GM19193 (cell line): ENCODE measurements around the gene SORCS3.

Experiments used
- POLR2A ChIP-seq: IDR thresholded peaks from 4 replicates; pipeline ENCODE4 v1.6.1; 2011; ENCODE audit not compliant: insufficient read depth, insufficient read length; ENCODE audit errors: extremely low read depth

The SORCS3 gene

DNA sequence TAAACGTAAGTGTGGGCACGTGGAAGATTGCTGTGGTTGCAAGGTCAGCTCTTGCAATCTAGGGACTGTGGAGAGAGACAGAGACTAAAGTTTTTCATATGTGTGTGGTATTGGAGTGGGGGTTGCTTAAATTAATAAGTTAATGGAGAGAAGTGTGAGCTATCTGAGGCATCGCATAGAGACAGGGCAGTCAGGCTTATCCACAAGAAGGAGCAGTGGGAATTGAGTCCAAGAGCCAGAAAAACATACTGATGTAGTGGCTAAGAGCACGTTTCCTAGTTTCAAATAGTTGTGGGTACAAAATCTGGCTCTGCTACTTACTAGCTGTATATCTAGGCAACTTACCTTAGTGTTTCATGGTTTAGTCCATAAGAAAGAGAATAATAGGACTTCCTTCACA is 65.8 kb downstream of the SORCS3 start:
- no peak for TF ChIP-seq POLR2A

DNA sequence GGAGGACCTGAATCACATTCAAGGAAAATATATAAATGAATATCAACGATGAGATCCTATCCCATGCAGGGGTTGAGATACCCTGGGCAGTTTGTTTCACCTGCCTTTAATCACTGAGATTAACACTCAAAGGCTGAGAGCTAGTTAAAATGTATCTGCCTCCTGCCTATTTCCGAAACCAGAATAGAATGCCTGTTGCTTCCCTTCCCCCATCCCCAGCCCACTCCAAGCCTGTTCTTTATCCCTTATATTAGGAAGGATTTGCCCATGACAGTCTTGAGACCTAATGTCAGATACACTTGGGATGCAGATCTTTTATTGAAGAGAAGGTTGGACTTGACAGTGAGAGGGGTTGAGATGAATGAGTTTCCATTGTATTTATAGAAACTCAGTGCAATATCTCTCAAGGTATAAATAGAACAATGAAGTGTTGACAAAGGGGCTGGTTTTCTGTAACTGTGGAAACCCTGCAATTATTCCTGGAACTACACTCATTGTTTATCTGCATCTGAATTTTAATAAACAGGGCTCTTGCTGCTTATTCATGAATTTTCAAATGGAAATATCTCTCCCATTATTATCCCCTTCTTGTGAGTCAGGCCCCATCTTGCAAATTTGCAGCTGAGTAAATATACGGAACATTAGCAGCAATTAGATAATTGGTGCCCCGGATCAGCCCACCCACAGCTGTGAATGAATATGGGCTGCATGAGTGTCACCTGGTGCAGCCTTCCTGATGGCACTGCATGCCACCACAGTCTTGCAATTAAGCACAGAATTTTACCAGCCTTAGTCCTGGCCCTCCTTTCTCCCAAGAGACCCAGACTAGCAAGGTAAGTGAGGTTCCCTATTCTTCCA is 66.7 kb downstream of the SORCS3 start:
- no peak for TF ChIP-seq POLR2A

DNA sequence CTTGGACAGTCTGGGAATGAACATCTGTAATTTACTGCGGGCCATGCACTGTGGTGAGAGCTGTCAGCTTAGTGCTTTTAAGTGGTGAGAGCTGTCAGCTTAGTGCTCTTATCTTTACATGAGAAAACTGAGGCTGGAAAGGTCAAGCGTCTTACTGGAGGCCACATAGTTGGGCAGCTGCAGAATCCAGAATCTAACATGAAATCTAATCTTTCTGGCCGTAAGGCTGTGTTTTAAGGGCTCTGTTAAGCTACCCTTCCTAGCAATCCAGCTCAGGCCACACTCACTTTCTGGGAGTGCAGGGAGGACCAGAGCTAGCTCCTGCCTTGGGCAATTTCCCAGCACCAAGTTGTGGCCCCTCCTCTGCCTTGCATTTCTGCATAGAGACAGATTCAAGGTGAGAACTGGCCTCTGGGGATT is 70.2 kb downstream of the SORCS3 start:
- TF ChIP-seq POLR2A: no peak

DNA sequence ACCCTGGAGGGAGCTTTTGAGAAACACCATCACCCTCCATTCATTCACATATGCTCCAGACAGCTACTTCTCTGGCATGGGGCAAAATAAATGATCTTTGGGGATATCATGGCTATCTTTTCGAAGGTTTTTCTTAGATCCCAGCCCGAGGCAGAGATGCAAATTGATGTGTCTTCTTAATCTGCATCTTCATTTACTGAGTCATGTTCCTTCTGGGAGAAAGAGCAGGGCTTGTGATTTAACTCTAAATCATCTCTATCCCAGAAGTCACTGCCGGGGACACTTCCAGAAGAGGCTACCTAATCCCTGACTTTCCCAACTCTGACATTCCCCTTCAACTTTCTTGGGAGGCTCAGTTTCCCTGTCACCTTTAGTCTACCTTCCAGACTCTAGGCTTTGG is 90.1 kb downstream of the SORCS3 start:
- TF ChIP-seq POLR2A: no peak

DNA sequence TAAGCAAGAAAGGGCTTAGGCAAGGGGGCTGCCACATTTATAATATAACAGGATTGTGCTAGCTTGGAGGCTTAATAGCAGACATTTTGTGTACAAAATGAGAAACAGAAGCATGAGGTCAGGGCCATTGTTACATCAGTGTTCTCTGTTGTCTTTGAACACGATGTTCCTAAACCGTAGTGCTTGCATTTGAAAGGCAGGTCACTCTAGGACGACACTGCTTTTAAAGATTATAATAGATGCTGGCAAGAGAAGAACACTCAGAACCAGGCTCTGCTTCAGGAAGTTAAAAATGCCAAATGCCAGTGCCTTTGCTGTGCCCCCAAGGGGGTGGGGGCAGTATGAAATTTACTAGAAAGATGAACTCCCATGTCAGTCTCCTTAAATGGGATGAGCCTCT is 91.1 kb downstream of the SORCS3 start:
- TF ChIP-seq POLR2A: no peak

DNA sequence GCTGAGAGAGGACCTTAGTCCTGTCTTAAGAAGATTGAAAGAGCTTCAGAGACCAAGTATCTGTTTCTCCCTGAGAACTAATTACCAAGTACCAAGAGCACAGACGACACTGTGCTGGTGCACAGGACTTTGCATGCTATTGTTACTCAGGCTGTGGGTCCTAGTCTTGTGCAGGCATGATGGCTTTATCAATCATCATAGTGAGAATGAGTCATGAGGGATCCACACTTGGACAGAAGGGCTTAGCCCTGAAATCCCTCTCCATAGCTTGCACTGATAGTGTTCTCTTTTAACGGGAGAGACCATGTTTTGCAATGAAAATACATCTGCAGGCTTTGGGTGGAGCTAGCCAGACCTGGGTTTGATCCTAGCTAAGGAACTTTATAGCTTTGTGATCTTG is 93.3 kb downstream of the SORCS3 start:
- no peak for TF ChIP-seq POLR2A

DNA sequence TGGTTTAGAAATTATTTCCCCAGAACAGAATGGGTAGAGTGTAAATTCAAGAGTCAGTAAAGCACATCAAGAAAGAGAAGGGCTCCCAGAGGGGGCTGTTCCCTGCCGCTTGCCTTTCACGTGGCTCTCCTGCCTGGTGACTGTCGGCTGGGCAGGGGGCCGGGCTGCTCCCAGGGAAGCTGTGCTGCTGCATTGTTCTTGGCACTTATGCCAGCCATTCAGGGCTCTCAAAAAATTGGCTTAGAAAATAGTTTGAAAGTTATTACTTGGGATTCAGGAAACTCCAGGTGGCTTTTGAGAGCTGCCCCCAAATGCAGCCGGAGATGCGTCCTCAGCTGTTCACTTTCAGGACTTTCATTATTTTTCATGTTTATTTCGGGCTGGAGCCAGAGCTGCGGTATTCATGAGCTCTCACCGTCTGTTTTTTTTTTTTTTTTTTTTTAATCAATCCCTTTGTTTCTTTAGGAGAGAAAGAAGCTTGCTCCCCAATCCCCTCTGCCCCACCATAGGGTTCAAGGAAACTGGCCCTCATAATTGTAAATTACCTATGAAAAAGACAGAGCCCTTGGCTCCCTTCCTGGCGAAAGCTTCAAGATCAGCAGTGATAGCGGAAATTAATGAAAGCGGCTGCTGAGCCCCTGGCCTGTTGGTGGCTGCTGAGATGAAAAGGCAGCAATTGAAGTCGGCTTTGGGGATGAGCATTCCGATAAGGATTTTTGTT is 94.1 kb downstream of the SORCS3 start:
- TF ChIP-seq POLR2A: no peak

DNA sequence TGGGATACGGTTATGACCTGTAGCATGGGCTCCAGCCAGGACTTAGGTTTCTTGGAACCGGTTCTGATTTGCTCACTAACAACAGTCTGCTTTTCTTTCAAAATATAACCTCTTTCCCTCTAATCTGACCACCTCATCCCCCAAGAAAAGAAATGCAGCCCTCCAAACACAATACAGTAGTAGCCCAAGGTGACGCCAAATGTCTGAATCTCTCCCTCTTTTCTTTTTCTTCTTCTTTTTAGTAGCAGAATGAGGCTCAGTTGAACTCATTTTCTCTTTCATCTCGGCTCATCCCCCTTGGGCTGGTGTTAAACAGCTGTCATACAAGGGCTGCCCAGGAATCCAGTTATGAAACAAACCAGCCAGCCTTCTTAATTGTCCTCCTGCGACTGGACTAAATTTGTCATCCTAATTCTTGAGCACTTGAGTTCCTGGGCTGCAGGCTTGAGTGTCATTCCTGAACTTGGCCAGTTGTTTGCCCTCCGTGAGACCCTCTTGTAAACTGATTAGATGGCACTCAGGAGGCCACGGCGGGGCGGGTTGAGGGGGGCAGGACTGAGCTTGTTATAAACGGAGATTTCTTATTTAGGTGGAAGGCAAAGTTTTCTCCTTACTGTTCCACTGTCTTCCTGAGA is 94.8 kb downstream of the SORCS3 start:
- TF ChIP-seq POLR2A: no peak

DNA sequence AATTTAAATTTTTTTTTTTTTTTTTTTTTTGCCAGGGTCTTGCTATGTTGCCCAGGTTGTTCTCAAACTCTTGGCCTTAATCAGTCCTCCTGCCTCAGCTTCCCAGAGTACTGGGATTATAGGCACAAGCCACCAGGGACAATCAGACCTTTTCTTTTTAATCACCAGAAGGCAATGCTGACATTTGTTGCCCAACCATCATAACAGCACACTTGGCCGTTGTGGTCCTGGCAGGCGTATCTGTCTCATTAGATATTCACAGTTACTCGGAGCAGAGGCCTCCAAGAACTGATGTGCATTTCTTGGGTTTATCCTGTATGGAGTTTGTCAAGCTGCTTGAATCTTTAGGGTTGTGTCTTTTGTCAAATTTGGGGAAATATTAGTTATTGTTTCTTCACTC is 100.0 kb downstream of the SORCS3 start:
- no peak for TF ChIP-seq POLR2A

DNA sequence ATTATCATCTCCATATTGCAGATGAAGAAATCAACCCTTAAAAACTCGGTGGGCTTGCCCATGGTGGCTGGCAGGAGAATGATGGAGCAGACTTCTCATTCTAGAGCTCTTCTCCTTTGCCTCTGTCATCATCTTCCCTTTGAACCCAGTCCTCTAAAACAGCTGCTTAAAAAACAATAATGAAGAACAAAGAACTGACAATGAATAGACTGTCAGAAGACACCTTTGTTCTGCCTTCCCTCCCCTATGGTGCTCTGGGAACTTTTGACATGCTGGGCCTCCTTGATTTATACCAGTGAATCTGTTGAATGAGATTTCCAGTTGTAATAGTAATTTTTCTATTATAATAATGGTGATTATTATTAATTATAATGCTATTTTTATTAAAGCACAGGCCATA is 103.0 kb downstream of the SORCS3 start:
- TF ChIP-seq POLR2A: no peak

DNA sequence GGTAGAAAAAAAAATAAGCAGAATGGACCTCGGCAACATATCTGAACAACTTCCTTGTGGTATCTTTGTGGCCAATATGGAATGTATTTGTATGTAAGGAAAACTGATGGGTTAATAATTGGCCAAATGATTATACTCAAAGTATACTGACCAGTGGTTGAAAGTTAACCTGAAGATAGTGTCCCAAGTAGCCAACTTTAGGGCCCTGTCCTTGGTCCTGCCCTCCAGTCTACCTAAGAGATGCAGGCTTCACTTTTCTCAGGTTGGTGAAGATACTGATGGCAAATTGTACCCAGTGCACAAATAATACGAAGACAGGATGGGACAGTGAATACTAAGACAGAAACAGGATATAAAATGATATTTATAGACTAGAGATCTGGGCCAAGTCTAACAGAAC is 109.2 kb downstream of the SORCS3 start:
- TF ChIP-seq POLR2A: no peak

DNA sequence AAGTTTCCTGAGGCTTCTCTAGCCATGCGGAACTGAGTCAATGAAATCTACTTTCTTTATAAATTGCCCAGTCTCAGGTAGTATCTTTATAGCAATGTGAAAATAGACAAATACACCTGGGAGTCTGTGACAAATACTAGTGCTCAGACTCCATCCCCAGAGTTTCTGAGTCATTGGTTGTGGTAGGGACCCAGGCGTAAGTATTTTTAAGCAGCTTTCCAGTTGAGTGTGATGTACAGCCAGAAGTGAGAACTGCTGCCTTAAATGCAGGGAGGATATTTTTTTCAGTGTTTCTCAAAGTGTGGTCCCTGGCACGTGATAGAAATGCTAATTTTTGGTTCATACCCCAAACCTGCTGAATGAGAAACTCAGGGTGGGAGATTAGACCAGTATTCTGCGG is 121.7 kb downstream of the SORCS3 start:
- TF ChIP-seq POLR2A: no peak

DNA sequence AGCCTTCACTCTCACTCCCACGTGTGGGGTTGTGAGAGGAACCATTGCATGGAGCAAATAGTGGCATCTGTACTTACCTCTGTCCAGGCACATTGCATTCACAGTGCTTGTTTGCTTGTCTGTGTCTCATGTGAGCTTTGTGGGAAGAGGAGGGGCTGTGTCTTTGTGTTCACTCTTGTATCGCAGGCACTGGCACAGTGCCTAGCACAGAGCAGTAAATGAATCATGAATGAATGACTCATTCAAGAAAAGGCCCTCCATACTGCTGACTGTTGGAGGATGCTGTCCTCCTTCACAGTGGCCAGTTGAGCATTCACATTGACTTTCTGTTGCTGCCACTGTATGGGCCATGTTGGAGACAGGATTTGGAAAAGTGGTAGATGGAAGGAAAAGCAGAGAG is 125.3 kb downstream of the SORCS3 start:
- TF ChIP-seq POLR2A: no peak

DNA sequence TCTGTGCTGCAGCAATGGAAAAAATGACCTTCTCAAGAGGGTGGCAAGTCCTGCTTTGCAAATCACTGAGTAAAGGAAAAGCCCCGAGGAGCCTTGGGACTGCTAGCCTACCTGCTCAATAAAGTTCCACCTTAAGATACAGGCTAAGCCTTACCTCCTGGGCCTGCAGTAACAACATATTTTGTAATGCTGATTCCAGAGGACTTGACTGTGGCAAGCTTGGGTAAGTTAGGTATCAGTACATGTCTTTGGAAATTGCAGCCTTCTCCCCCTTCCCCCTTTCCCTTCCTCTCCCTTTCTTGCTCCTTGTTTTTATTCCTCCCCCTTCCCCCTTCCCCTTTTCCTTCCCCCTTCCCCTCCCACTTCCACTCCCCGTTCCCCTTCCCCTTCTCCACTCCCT is 126.2 kb downstream of the SORCS3 start:
- no peak for TF ChIP-seq POLR2A

DNA sequence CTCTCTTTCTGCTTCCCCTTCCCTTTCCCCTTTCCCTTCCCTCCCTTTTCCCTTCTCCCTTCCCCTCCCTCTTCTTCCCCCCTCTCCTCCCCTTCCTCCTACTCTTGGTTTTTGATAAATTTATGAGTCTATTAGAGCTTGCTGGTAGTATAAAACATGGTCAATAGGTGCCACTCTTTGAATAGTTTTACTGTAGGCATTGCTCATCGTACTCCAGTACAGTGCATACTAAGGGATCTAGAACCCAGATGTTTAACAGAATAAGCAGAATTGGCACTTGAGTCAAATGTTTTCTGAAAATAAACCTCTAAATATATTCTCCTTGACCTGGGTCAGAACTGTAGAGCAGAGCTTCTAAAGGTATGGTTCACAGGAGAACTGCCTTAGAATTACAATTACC is 126.7 kb downstream of the SORCS3 start:
- no peak for TF ChIP-seq POLR2A

DNA sequence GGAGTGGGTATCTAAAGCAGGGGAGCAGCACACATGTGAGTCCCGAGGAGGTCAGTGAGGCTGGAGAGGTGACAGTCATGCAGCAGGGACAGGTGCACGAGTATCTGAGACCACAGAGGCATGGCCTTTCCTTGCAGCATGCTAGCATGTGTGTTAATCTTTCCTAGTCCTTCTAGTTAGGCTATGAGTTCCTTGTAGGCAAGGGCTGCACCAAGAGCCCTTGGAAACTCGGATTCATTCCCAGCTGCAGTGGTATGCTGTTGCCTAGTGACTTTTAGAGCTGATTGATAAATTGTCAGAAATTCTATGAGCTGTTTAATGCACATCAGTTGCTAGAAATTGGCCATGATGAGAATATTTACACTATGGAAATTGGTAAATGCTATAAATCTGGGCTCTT is 132.0 kb downstream of the SORCS3 start:
- TF ChIP-seq POLR2A: no peak
